G401.6 (cell line): ENCODE data around the gene SYDE1.

Experiments
- FAIRE-seq: peaks from 2 replicates; lab custom pipeline; 2012; peaks lifted over from hg19 to GRCh38; lab: Jason Lieb, UNC

Gene SYDE1

DNA sequence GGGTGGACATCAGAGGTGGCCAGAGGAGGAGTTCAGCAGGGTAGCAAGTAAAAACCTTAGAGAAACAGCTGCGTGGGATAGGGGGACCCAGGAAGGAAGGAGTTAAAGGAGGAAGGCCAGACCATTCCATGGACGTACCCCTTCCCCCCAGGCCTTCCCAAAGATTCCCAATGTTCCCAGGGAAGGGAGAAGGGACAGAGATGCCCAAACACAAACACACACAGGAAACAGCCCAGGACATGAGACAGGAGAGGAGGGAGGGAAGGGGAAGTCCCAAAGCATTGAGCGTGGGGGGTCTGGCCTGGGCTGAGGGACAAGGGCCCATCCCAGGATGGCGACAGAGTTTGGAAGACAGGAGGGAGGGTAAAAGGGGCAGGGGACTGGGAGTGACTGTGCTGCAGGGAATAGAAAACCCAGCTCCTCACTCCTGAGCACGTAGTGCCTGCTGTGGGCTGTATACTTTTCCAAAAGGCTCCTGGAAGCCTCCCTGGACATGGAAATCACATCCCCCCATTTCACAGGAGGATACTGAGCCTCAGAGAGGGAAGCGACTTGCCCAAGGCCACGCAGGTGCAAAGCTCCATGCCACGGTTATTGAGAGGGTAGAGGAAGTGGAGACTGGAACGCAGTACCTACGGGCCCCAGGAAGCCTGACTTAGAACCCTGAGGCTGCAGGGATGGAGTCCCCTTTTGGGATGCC is 1.1 kb downstream of the SYDE1 start:
- FAIRE-seq = no peak

DNA sequence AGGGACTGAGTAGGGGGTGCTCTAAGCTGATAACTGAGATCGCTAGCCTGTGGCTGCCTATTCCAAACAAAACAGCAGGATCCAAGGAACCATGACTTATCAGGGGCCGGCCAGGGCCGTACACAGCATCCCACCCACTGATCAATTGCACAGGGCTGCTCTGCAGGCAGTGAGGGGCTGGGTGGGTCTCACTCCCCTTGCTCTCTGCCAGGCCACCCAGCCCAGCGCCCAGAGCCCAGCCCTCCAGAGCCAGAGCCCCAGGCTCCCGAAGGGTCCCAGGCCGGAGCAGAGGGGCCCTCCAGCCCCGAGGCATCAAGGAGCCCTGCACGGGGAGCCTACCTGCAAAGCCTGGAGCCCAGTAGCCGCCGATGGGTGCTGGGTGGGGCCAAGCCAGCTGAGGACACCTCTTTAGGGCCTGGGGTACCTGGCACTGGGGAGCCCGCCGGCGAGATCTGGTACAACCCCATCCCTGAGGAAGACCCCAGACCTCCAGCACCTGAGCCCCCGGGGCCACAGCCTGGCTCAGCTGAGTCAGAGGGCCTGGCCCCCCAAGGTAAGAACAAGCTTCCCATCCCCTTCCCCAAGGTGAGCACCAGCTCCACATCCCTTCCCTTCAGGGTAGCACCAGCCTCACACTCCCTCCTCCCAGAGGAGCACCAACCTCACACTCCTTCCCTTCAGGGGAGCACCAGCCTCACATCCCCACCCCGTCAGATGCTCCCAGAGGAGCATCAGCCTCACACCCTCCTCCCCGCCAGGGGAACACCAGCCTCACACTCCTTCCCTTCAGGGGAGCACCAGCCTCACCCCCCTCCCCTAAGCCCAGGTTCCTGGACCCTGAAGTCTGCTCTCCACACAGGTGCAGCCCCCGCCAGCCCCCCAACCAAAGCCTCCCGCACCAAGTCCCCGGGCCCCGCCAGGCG is 1.9 kb downstream of the SYDE1 start:
- no peak for FAIRE-seq

DNA sequence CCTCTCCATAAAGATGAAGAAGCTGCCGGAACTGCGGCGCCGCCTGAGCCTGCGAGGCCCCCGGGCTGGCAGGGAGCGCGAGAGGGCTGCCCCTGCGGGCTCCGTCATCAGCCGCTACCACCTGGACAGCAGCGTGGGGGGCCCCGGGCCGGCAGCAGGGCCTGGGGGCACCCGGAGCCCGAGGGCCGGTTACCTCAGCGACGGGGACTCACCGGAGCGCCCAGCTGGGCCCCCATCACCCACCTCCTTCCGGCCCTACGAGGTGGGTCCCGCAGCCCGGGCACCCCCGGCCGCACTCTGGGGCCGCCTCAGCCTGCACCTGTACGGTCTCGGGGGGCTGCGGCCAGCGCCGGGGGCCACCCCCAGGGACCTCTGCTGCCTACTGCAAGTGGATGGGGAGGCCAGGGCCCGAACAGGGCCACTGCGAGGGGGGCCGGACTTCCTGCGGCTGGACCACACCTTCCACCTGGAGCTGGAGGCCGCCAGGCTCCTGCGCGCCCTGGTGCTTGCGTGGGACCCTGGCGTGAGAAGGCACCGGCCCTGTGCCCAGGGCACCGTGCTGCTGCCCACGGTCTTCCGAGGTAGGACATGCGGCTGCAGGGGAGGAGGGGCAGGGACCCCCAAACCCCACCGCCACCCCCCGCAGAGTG is 2.7 kb downstream of the SYDE1 start:
- FAIRE-seq = no peak

DNA sequence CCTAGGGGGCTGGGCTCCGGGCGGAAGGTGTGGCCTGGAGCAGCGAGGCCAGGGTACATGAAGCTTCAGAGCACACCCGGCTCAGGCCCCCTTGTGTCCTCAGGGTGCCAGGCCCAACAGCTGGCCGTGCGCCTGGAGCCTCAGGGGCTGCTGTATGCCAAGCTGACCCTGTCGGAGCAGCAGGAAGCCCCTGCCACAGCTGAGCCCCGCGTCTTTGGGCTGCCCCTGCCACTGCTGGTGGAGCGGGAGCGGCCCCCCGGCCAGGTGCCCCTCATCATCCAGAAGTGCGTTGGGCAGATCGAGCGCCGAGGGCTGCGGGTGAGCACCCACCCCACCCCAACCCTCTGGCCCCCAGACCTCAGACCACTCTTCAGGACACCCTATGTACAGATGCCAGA is 3.2 kb downstream of the SYDE1 start:
- no peak for FAIRE-seq

DNA sequence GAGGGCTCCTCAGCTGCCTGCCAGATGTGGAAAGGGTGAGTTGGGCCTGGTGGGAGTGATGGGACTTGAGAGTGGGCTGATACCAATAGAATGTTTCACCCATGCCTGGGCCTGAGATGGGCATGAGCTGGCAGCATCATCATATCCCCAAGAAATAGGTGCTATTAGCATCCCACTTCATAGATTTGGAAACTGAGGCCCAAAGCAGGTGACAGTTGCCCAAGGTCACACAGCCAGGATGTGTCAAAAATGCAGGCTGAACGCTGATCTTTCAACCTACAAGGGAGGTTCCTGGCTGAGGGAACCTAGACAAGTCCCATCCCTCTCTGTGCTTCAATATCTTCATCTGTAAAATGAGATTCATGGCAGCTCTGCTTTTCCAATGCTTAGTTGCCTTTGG is 4.6 kb downstream of the SYDE1 start:
- no peak for FAIRE-seq

DNA sequence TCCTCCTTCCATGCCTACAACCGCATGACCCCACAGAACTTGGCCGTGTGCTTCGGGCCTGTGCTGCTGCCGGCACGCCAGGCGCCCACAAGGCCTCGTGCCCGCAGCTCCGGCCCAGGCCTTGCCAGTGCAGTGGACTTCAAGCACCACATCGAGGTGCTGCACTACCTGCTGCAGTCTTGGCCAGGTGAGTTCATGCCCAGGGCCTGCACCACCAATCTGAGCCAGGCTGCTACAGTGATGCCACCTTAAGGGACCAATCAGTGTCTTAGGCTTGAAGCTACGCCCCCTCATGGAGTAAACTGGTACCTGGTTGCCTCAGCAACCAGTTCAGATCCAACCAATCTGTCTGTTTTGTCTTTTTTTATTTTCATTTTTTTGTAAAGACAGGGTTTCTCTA is 5.2 kb downstream of the SYDE1 start:
- FAIRE-seq = no peak

DNA sequence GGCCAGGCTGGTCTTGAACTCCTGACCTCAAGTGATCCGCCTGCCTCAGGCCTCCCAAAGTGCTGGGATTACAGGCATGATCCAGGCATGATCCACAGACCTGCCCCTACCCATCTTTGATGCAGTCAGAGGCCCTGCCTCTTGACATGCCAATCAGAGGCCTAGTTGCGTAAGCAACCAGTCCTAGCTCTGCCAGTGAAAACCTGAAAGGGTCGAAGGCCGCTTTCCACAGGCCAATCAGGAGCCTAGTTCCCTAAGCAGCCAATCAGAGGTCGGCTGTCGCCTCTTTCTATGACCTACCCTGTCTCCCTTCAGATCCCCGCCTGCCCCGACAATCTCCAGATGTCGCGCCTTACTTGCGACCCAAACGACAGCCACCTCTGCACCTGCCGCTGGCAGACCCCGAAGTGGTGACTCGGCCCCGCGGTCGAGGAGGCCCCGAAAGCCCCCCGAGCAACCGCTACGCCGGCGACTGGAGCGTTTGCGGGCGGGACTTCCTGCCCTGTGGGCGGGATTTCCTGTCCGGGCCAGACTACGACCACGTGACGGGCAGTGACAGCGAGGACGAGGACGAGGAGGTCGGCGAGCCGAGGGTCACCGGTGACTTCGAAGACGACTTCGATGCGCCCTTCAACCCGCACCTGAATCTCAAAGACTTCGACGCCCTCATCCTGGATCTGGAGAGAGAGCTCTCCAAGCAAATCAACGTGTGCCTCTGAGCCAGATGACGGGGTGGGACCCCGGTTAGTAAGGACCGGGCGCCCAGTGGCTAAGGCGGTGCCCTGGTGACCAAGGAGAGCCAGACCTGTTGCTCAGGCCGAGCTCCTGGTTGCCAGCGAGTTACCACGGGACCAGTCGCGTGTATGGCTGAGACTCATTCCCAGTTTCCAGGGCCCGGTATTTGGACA is 6.3 kb downstream of the SYDE1 start:
- FAIRE-seq = no peak

DNA sequence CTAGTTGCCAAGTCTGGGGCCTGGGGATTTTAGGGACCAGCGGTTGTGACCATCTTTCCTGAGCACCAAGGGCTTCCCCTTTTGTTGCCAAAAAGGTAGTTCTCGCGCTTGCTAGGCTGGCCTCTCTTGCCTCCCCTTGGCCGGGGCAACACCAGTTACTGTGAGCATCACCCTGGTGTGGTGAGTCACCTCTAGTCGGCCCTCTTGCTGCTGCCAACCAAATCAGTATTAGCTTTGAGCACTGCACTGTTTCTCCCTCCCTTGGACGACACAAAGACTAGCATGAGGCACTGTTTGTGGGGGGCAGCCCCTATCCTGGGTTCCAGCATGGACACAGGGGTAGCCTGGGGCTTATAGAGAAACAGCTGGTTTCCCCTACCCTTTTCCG is 6.9 kb downstream of the SYDE1 start:
- no peak for FAIRE-seq

DNA sequence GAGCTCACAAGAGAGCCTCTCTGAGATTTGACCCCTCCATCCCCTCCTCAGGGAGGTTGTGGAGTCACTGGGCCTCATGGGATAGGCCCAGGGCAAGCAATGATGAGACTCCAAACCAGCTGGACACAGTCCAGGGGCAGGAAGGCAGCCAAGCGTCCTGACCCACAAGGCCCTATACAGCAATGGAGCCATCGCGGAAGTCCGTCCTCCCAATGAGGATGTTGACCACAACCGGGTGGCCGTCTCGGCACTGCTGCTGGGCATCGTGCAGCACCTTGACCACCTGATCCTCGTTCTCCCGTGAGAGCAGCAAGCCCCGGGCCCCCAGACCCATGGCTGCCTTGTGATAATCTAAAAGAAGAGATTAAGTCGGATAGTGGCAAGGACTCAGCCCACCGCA is 7.9 kb downstream of the SYDE1 start:
- no peak for FAIRE-seq

DNA sequence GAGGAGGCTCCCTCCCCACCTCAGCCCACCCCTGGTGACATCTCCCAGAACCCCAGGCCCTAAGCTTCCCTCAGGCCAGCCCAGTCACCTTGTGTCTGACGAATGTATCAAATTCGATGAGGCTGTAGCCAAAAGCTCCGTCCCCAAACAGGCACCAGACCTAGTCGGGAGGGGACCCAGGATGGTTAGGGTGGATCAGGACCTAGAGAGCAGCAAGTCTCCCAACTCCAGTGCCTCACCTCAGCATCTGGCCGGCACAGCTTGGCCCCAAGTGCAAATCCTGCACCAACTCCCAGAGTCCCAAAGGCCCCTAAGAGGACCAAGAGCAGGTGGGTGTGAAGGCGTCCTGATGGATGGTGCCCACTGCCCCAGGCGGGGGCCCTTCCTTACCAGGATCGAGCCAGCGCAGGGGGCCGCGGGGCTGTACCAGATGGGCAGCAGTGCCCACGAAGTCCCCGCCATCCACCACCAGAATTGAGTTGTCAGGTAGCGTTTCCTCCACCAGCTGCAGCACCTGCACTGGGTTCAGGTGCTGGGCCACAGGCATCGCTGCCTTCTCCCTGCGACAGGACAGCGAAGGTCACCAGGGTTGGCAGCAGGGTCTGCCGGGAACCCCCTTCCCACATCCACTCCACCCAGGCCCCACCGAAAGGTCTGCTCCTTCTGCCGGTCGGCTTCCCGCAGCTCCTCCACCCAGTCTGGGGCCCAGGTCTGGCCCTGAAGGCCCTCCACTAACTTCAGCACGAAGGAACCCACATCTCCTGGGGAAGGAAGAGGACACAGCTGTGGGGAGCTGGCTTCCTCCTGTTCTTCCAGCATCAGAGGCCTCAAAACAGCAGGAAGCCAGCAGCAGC is 8.8 kb downstream of the SYDE1 start:
- FAIRE-seq = no peak

DNA sequence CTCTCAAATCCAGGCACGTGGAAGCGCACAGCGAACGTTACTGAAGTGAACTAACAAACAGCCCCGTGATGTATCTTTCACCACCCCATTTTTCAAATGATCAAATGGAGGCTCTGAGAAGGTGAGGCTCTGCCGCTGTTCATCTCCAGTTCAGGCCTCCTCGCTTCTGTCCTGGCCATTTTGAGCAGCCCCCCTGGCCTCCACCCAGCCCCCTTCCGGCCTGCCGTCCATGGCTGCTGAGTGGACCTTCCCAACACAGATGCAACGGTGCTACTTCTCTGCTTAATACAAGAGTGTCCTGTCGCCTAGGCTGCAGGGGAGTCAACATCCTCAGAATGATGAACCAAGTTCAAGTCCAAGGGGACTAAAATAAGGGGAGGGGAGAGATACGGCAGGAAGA is 9.7 kb downstream of the SYDE1 start:
- FAIRE-seq = no peak

DNA sequence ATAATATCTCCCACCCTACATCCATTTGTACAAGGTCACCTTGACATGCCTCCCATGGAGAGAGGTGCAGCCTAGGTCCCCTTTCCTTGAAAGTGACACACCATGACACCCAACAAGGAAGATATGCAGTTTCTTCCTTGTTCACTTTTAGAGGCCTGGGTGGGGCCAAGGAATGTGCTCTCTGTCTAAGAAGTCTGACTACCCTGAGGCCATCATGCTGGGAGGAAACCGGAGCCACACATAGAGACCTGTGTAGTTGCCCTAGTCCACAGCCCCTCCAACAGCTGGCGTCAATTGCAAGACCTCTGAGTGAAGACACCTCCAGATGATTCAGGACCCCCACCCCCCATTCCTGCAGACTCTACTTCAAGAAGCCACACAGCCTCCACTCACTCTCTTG is 11.0 kb downstream of the SYDE1 start:
- FAIRE-seq = no peak

DNA sequence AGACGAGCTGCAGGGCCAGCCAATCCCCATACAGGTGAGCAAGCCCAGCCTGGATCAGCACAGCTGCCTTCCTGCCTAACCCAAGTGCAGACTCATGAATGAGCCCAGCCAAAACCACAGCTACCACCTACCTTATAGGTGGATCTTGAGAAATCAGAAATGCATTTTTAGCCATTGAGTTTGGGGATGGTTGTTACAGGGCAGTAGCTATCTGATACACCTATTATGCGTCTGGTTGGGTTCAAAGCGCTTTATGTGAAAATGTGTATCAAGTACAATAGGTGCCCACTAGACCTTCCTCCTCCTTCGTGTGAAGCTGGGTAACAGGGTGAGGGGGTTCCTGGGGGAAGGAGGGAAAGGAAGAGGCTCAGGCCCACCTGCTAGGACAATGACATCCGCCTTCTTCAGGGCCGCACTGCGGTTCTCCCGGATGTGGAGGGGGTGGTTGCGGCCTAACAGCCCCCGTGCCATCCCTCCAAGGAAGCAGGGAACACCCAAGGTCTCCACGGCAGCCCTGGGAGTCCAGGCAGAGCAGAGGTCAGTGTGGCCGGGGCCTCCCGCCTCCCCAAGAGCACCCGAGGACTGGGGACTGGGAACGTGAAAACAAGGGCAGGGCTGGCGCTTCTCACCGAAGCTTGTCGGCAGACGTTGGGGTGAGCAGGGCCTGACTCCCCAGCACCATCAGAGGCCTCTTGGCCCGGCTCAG is 11.7 kb downstream of the SYDE1 start:
- no peak for FAIRE-seq

DNA sequence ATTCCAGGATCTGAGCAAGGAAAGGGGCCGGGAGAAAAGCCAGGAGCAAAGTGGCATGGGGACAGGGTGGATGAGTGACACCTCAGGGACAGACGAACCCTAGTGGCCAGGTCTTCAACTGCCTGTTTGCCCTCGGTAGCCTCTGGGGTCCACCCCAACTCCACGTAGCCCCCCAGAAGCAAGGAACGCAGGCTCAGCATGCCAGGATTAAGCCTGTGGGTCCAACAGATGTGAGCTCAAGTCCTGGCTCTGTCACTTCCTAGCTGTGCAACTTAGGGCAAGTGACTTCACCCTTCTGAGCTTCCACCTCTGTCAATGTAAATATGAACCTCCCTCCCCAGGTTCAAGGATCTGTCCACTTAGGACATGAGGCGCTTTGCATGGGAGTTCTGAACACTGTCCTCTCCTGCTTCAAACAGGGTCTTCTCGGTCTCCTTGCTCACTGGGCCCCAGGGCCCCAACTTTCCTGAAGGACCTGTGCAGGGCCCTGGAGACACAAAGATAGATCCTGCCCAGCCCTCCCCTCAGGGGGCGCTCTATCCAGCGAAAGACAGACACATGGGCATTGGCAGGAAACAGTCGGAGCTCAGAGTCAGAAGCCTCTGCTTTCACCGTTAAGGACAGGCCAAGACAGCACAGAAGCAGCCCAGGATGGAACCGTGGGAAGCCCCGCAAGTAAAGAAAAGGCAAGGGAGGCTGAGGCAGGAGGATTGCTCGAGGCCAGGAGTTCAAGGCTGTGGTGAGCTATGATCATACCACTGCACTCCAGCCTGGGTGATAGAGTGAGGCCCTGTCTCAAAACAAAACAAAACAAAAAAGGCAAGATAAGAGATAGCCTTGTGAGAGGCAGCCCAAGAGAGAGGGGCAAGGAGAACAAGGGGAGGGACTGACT is 13.2 kb downstream of the SYDE1 start:
- FAIRE-seq = no peak

DNA sequence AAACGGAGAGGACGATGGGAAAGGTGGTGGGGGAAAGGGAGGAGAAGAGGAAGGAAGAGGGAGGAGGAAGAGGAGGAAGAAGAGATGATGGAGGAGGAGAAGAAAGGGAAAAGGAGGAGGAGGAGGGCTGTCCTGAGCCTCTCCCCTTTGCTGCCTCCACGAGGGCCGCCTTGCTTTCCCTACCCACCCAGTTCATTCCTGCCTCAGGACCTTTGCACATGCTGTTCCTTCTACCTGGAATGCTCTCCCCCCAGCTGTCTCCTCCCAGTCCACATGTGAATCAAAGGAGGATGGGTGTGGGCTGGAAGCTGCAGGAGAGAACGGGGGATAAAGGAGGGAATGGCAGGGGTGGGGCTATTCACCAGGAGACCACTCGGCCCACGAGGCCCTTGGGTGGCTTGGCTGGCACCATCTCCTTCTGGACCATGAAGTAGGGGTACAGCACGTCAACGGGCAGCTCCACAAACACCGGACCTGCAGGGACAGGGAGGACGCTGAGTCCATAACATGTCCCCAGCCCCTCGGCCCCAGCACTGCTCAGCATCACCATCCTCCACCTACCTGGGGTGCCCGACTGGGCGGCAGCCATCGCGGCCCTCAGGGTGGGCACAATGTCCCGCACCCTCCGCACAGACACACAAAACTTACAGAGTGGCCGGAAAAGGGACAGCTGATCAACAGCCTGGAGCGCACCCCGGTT is 15.3 kb downstream of the SYDE1 start:
- FAIRE-seq = no peak

DNA sequence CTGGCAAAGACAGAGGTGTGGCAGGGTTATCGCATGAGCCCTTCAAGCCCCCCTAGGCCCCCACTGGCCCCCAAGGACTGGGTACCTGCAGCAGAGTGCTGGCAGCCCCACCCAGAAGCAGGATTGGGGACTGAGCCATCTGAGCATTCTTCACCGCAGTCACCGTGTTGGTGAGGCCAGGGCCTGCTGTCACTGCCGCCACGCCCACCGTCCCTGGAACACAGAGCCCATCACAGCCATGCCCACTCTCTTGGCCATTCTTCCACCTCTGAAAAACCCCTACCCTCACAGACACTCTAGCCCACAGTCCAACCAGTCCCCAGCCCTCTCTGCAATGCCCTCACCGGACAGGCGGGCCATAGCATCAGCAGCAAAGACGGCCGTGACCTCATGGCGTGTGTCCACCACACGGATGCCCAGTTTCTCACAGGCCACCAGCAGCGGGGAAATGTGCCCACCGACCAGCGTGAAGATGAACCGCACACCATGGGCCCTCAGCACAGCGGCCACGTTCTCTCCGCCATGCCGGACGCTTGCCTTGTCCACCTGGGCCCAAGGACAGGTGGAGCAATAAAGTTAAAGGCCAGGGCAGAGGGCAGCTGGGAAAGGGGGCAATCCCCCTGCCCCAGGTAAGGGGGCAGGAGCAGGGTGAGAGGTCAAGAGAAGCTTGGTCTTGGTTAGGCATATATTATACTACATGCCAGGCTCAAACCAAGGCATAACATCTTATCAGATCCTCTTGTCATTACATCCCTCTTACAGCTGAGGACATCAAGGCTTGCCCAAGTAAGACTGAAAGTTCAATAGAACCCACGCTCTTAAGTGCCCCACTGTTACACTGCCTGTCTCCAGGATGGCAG is 16.1 kb downstream of the SYDE1 start:
- FAIRE-seq = no peak

DNA sequence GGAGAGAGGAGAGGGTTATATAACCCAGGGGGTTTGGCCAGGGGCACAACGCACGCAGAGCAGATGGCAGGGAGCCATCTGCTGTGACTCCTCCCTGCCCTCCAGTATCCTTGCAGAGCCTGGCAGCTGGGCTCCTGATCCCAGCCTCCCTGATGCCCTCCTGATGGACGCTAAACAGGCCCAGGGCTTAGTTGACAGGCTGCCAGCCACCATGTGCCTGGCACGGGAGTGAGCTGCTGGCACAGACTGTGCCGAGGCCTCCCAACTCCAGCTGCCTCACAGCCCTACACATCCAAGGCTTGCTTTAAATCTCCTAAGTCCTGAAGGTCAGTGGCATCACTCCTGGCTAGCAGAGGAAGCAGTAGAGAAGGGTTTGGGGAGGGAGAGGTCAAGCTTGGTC is 16.7 kb downstream of the SYDE1 start:
- FAIRE-seq = no peak
